M059J (cell line): ENCODE results near the gene SARNP. TPM values are rescaled to one million over a fixed set of nuclear protein-coding genes. Genes with fewer than 3 reads are reported as not detected.

Source experiments
- DNase-seq: peaks from one replicate; pipeline ENCODE4 v3.0.0-alpha.2; 2012; ENCODE audit warnings: low read depth
- total RNA-seq: library from RNA; depleted of rRNA; stranded (reverse); fragments of >200 nt; shearing (Covaris generic); gene quantifications from 2 replicates; pipeline ENCODE4 v1.2.3, GENCODE V29; 2014

The SARNP gene
- total RNA-seq, 1 experiment from 2014 or later: 154 TPM

- peak; percentile 78 for DNase-seq
These were observed 74.7 kb downstream of the SARNP start, which contains the start of gene GDF11 for GRCh38 chr12:55742719-55743405. Gene GDF11, plus strand, starts transcription at chr12:55743122. Its CDS starts 195 bp downstream, at chr12:55743317.

DNA sequence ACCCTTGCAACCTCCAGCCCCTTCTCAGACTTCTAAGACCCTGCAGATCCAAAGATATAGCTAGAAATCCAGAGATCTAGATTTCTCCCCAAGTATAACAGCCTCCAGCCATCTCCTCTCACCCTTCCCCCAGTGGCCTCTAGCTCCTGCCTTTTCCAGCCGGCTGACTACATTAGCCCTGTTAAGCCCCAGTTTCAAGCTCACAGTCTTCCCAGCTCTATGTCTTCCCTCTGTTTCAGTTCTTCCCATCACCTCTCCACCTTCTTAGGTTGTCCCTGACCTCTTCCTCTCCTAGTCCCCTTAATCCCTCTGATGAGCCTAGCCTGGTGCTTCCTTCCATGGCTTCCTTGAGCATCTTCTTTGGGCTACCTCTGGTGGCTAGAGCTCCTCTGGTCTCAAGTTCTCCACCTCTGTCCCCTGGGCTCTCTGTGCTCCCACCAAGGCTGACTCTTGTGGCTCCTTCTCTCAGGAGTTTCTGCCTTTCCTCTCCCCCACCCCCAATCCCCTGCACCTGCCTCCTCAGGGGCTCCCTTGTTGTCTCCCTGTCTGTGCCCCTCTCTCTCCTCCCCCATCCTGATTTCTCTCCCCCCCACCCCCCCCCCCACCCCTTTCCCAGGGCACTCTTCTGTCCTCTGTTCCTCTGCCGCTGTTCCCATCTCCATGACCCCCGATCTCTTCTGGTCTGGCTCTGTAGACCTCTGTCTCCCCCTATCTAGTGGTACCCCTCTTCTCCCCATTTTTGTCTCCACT lies 75.4 kb downstream of the SARNP start:
- DNase-seq: no peak

GRCh38 chr12:55739025-55739378 lies 78.5 kb downstream of the SARNP start:
- DNase-seq: no peak

- peak; percentile 82 for DNase-seq
These were observed 79.2 kb downstream of the SARNP start for GRCh38 chr12:55738123-55739024.

- no peak for DNase-seq
These were observed 79.9 kb downstream of the SARNP start for GRCh38 chr12:55737581-55738122.

DNA sequence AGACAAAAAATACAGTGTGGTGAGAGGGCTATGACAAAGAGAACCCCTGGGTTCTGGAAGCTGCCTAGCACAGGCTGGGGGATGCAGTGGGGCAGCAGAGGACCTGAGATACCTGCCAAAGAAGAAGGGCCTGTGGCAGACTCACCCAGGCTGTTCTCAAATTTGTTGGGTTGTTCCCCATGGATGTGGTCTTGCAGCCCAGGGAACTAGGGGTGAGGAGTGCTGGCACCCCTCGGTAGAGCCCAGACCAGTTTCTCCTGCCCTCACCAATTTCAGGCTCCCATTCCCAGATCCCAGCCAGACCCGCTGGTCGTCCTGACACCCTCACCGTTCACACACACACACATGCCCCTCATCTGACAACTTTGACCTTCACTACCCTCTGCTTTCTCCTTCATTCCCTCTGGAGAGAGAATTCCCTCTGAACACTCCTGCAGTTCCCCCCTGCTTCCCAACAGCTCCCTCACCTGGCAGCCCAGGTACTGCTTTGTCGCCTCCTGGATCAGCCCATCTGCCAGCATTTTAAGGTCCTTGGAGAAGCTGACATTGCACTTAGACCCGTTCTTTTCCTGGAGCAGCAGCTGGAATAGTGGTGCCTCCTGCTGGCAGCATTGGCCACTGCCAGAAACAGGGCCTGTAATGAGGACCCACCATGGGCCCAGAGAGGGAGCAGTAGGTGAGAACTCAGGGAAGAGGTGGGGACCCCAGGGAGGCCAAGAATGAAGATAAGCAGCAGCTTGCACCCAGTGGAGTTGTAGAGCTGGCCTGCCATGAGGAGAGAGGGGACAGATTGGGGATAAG lies 80.5 kb downstream of the SARNP start:
- peak; percentile 67 for DNase-seq

GRCh38 chr12:55736076-55736475 lies 81.4 kb downstream of the SARNP start:
- no peak for DNase-seq

- no peak for DNase-seq
These were observed 82.9 kb downstream of the SARNP start for GRCh38 chr12:55734595-55734994.

DNA sequence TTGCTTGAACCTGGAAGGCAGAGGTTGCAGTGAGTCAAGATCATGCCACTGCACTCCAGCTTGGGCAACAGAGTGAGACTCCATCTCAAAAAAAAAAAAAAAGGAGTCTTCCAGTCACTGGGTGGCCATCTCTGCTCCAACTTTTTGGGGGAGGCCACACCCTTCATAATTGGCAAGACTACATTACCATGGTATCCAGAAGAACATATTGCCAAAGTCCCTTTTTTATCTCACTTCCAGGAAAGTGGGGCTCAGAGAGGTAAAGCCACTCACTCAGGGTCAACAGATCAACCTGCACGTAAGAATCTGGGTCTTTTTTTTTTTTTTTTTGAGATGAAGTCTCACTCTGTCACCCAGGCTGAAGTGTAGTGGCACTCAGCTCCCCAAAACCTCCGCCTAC lies 83.7 kb downstream of the SARNP start:
- no peak for DNase-seq

- no peak for DNase-seq
These were observed 84.4 kb downstream of the SARNP start for GRCh38 chr12:55733021-55733555.

- DNase-seq: no peak
These were observed 85.2 kb downstream of the SARNP start for GRCh38 chr12:55732288-55732687.

DNA sequence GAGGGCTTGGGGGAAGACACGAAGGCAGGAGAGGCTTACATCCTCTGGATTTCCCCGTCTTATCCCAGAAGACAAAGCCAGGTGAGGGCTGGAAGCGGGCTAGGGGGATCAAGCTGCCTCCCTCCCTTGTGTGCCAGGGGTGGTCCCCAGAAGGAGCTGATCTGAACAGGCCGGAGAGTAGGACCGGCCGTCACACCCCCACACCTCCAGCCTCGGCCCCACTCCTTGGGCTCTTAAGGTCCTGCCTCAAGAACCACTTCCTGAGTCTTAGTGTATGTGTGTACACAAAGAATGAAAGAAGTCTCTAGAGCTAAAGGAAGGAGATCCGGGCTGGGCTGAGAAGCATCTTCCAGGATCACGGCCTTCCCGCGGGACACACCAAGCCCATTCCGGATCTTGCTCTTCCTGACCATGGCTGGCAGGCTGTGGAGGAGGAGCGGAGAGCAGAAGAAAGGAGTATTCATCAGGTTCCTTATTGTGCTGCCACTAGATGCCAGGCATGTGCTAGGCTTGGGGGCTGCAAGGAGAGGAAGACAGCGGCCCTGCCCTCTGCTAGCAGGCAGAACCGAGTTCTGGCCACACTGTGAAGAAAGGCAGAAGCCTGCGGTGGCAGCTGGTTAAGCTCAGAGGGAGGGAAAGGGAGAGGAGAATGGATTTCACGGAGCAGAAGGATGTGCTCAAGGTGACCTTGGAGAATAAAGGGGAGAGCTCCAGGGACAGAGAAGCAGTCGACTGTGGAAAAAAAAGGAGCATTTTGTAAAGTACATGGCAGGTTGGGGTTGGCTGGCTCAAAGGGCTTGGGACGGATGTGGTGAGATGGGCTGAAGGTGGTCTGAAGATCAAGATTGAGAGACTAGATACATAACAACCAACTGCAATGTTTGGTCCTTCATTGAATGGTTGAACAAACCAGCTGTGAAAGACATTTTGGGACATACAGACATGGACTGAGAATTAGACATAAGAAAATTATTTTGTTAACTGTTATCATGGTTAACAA lies 87.4 kb downstream of the SARNP start:
- peak; percentile 70 for DNase-seq

DNA sequence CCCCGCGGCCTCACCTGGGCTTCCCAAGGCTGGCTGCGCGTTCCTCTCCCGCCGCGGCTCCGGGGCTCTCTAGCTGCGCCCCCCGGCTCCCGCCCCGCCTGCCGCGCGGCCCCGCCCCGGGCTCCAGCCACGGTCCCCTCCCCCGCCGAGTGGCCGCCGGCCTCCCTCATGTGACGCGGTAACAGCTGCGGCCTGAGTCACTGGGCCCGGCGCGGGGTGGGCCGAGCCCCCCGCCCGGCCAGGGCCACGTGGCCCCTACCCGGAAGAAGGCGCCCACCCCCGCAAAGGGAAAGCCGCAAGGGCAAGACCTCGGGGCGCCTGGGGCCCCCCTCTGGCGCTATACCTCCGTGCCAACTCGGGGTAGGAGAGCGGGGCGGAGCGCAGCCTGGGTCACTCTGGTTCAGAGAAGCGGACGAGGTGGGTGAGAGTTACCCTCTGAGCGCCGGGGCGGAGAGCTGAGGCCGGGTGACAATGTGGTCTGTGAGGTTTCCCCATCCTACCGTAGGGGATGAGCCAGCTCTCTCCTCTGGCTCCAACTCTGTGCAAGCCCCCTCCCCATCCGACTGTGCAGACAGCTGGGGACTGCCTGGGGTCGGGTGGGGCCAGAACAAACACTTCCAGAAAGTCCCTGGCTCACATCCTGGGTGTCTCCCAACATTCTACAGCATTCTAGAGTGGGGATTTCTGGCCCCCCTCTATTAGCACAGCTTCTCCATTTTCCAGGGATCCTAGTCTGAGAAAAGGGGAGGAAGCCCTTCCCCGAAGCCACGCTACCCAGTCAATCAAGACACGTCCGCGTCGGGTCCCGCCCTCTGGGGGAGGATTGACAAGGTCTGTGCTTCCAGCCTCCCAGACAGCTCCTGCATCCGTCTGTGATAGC lies 88.3 kb downstream of the SARNP start, which contains the start of gene CD63:
TSS of gene CD63 (minus strand) at position 71 of the 880 bp plus-strand sequence. CDS start 668 bp downstream, outside the sequence.
- DNase-seq: peak; percentile 95

DNA sequence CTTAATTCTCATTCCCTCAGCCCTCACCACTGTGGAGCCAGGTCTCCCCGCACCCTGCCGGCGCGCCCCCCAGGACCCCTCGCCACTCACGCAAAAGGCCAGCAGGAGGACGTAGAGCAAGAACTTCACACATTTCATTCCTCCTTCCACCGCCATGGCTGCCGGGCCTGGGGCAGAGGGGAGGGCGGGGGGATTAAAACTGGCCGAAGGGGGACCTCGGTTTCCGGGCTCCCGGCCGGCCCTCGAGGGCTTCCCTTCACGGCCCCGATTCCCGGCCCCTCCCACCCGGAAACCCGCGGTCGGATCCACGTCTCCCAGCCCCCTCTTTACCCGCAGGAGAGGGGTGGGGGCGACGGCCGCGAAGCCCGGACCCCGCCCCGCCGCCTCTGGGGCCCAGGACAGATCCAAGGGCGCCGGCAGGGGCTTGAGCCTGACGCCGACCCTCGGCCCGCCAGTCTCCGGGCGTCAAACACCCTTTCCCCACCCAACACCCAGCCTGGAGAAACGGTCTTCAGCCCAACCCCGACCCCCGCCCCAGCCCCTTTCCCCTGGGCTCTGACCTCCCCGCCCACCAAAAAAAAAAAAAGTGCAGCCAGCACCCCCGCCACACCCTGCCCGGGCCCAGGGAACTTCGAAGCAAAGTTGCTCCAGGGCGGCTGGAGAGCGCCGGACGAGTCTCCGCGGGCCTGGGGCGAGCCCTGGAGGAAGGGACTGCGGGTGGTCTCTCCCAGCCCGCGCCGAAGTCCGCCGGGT lies 89.2 kb downstream of the SARNP start:
- DNase-seq: peak; percentile 68

GRCh38 chr12:55727643-55728185 lies 89.8 kb downstream of the SARNP start:
- peak; percentile 67 for DNase-seq

GRCh38 chr12:55726971-55727370 lies 90.6 kb downstream of the SARNP start:
- no peak for DNase-seq

- DNase-seq: no peak
These were observed 92.0 kb downstream of the SARNP start for GRCh38 chr12:55725556-55725955.
